ENCODE data around the gene DENND11. TPM values are rescaled to one million over a fixed set of nuclear protein-coding genes. Genes with fewer than 3 reads are reported as not detected.

The DENND11 gene
- total and polyA plus RNA-seq, 10 donors, result 7.6 to 68.4 (median 48.8) TPM

DNA sequence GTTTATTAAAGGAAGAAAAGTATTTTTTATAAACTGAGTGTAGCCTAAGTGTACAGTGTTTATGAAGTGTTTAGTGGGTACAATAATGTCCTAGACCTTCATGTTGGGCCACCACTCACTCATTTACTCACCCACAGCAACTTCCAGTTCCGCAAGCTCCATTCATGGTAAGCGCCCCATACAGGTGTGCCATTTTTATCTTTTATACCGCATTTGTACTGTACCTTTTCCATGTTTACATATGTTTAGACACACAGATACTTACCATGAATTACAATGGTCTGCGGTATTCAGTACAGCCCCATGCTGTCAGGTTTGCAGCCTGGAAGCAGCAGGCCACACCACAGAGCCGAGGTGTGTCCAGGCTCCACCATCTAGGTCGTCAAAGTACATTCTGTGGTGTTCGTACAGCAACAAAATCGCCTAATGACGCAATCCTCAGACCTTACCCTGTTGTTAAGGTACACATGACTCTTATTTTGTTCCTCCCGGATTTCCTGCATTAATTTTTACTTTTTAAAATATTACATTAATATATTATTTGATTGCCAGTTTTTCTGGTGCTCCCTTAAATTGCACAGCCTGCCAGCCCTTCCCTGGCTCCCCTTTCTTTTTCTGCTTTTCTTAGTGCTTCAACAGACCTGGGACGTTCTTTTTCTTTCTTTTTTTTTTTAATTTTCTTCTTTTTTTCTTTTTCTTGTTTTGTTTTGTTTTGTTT is 35.3 kb upstream of the DENND11 start:
- Histone ChIP-seq H3K9me3 (no peaks in the 10 kb centered on the region), H3K4me3 (peak overlapping the region; percentile 41 to 84 (median 76)), H3K4me1 (peaks cover 18 to 54% (median 43%) of the 10 kb centered on the region in 6 donors), H3K27me3 (replicated peaks in 1 of 7) (no peaks in the 10 kb centered on the region), H3K27ac (peak overlapping the region; percentile 79 to 90 (median 88)), H3K36me3 (peaks cover 0 to 32% (median 18%) of the 10 kb centered on the region in 6 donors)
- WGBS, 5 donors, result 51 to 69% (median 54%) methylated on average over 11 of the region's 11 CpGs
- DNase-seq, result peak; percentile 77
- TF ChIP-seq, protein P1, sequence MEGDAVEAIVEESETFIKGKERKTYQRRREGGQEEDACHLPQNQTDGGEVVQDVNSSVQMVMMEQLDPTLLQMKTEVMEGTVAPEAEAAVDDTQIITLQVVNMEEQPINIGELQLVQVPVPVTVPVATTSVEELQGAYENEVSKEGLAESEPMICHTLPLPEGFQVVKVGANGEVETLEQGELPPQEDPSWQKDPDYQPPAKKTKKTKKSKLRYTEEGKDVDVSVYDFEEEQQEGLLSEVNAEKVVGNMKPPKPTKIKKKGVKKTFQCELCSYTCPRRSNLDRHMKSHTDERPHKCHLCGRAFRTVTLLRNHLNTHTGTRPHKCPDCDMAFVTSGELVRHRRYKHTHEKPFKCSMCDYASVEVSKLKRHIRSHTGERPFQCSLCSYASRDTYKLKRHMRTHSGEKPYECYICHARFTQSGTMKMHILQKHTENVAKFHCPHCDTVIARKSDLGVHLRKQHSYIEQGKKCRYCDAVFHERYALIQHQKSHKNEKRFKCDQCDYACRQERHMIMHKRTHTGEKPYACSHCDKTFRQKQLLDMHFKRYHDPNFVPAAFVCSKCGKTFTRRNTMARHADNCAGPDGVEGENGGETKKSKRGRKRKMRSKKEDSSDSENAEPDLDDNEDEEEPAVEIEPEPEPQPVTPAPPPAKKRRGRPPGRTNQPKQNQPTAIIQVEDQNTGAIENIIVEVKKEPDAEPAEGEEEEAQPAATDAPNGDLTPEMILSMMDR (IDR thresholded peaks at IDR 0.05 in 8 of 11, conservative IDR thresholded peaks at IDR 0.05 in 3 of 11), result no peak
- TF ChIP-seq POLR2A (IDR thresholded peaks at IDR 0.05) (no peak), POLR2AphosphoS5 (IDR thresholded peaks at IDR 0.05) (no peak)
- intact Hi-C loops (cut with DNase I; ENCODE audit: low total_unique reads), result loop anchor here (10.0 kb wide), 1 partner anchor 82 kb away; no protein-coding TSS in a partner anchor

DNA sequence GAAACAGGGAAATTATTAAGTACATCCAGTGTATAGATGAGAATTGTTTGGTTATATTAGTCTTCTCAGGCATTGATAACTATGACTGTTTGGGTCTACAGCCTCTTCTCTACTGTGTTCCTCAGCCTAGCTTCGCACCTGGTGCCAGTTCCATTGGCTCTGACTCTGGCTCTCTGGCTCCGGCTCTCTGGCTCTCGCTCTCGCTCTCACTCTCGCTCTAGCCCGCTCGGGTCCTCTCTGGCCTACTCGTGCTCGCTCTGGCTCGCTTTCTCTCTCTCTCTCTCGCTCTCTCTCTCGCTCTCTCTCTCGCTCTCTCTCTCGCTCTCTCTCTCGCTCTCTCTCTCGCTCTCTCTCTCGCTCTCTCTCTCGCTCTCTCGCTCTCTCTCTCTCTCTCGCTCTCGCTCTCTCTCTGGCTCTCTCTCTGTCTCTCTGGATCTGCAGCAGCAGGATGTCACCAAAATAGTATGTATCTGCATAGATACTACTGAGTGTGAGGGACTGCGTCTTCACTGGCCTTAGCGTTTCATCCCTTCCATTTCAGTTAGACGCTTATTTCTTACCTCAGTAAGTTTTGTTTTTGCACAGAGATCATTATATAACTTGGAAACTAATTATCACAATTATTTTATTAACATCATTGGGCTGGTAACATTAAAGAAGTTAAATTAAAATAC is 29.6 kb upstream of the DENND11 start:
- no peaks in the 10 kb centered on the region for H3K9me3 ChIP-seq
- TF ChIP-seq POLR2A (IDR thresholded peaks at IDR 0.05) (no peak), POLR2AphosphoS5 (IDR thresholded peaks at IDR 0.05) (no peak)
- TF ChIP-seq, protein P1 (IDR thresholded peaks at IDR 0.05 in 8 of 11, conservative IDR thresholded peaks at IDR 0.05 in 3 of 11), result peak in 1 of 11 experiments; percentile 27
- 85 to 89% (median 87%) methylated on average over 21 to 24 of the region's 24 CpGs for WGBS, 5 donors
- intact Hi-C loops (cut with DNase I; ENCODE audit: low total_unique reads), result loop anchor here (10.0 kb wide), 1 partner anchor 77 kb away; no protein-coding TSS in a partner anchor
- no peak overlapping the region for H3K27ac ChIP-seq
- no peak overlapping the region for H3K4me3 ChIP-seq
- DNase-seq, result no peak
- H3K4me1 ChIP-seq, result peaks cover 0 to 5% (median under 1%) of the 10 kb centered on the region in 6 donors
- H3K36me3 ChIP-seq, result no peaks in the 10 kb centered on the region
- H3K27me3 ChIP-seq (replicated peaks in 1 of 7), result no peaks in the 10 kb centered on the region

DNA sequence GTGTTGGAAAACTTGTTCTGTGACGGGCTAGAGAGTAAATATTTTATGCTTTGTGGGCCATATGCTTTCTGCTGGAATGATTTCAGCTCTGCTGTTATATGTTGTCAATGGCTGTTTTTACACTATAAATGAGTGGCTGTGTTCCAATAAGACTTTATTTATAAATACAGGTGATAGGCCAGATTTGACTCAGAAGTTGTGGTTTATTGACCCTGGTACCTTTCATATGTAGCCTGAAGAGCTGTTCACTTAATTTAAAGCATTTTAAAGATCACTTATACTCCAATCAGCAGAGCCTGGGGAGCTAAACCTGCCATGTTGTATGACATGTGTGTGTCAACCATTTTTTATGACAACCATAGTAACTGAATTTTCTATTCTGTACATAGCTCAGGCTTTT is 27.1 kb upstream of the DENND11 start:
- no peak overlapping the region for H3K27ac ChIP-seq
- intact Hi-C loops (cut with DNase I; ENCODE audit: low total_unique reads), result no loop called here
- TF ChIP-seq POLR2A (IDR thresholded peaks at IDR 0.05) (no peak), POLR2AphosphoS5 (IDR thresholded peaks at IDR 0.05) (no peak)
- TF ChIP-seq, protein P1 (IDR thresholded peaks at IDR 0.05 in 8 of 11, conservative IDR thresholded peaks at IDR 0.05 in 3 of 11), result no peak
- no peaks in the 10 kb centered on the region for H3K36me3 ChIP-seq
- 84 to 95% (median 89%) methylated on average over 1 of the region's 1 CpG for WGBS, 5 donors
- no peaks in the 10 kb centered on the region for H3K4me1 ChIP-seq
- no peaks in the 10 kb centered on the region for H3K27me3 ChIP-seq (replicated peaks in 1 of 7)
- no peak overlapping the region for H3K4me3 ChIP-seq
- no peak for DNase-seq
- H3K9me3 ChIP-seq, result no peaks in the 10 kb centered on the region

DNA sequence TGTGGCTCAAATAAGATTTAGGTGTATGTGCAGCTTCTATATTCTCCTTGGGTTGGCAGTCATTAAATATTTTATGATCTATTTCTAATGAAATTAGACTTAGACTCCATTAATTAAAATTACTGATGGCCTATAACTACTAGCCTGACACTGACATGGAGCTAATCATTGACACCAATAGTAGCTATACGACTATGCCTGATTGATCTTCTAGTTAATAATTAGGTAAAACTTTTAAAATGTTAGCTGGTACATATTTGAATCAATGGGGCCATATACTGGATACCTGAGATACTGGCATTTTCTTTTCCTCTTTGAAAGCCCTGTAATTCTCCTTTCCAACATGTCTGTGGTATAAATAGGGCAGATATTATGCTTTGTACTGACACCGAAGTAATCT is 20.6 kb upstream of the DENND11 start:
- no peak for DNase-seq
- no peaks in the 10 kb centered on the region for H3K9me3 ChIP-seq
- no peaks in the 10 kb centered on the region for H3K4me1 ChIP-seq
- H3K4me3 ChIP-seq, result no peak overlapping the region
- peaks cover 0 to 21% (median 0%) of the 10 kb centered on the region in 6 donors for H3K36me3 ChIP-seq
- WGBS, 5 donors, result 90 to 100% (median 93%) methylated on average over 2 of the region's 2 CpGs
- intact Hi-C loops (cut with DNase I; ENCODE audit: low total_unique reads), result no loop called here
- H3K27me3 ChIP-seq (replicated peaks in 1 of 7), result no peaks in the 10 kb centered on the region
- no peak overlapping the region for H3K27ac ChIP-seq
- TF ChIP-seq POLR2AphosphoS5 (IDR thresholded peaks at IDR 0.05) (no peak), POLR2A (IDR thresholded peaks at IDR 0.05) (no peak)
- TF ChIP-seq, protein P1 (IDR thresholded peaks at IDR 0.05 in 8 of 11, conservative IDR thresholded peaks at IDR 0.05 in 3 of 11), result no peak

Measured in spleen (tissue), 11 donors.